CD4-positive, alpha-beta T cell (primary cell): ENCODE measurements around the gene MFSD6. TPM values are rescaled to one million over a fixed set of nuclear protein-coding genes. Genes with fewer than 3 reads are reported as not detected.

ENCODE experiments used
- ATAC-seq: fragments of 200-7000 bp; cut with Tn5 transposase; one replicate; pipeline ENCODE4 v1.10.0; 2022; ENCODE audit warnings: mild to moderate bottlenecking; ENCODE audit not compliant: poor library complexity
- CTCF ChIA-PET: fragments of 350-600 bp; sonication (Branson Sonifier 250); formaldehyde crosslinking; loops from one replicate; lab custom pipeline; 2021; ENCODE audit warnings: antibody characterized with exemption, inconsistent platforms; lab: Charles Lee
- POLR2A ChIA-PET: fragments of 350-600 bp; sonication (Branson Sonifier 250); formaldehyde crosslinking; loops from one replicate; lab custom pipeline; 2021; ENCODE audit warnings: antibody characterized with exemption, inconsistent platforms; lab: Charles Lee
- DNase-seq, 14 experiments: peaks; one replicate each; pipeline ENCODE4 v3.0.0-alpha.2; 2013 to 2020; ENCODE audit warnings: mixed read lengths in 2 of 14
- H3K27ac ChIP-seq, 2 donors: one replicate each; pipeline versions ENCODE4 v1.5.1 to v1.7.0; 2013; ENCODE audit warnings: low read length in 2 of 2, low read depth in 1 of 2, mild to moderate bottlenecking in 1 of 2
- H3K27me3 ChIP-seq, 2 experiments: 1 replicate in 1 of 2; 2 replicates in 1 of 2; pipeline versions ENCODE4 v1.6.1 to v1.7.0; 2013; ENCODE audit warnings: low read length in 2 of 2, control low read depth in 1 of 2, mild to moderate bottlenecking in 1 of 2, moderate library complexity in 1 of 2; ENCODE audit not compliant: insufficient read depth in 2 of 2, control insufficient read depth in 1 of 2
- H3K36me3 ChIP-seq: one replicate; pipeline ENCODE4 v1.6.1; 2013; ENCODE audit warnings: low read length, control low read depth; ENCODE audit not compliant: insufficient read depth
- H3K4me1 ChIP-seq: one replicate; pipeline ENCODE4 v1.6.1; 2013; ENCODE audit warnings: low read length, control low read depth; ENCODE audit not compliant: insufficient read depth
- H3K4me3 ChIP-seq: one replicate; pipeline ENCODE4 v1.5.1; 2013; ENCODE audit warnings: mild to moderate bottlenecking, low read length, moderate library complexity
- H3K9me3 ChIP-seq, 2 experiments: 1 replicate in 1 of 2; 2 replicates in 1 of 2; pipeline versions ENCODE4 v1.6.1 to v1.7.0; 2013; ENCODE audit warnings: low read length in 2 of 2, mild to moderate bottlenecking in 2 of 2, control low read depth in 1 of 2, moderate library complexity in 1 of 2; ENCODE audit not compliant: control insufficient read depth in 1 of 2, insufficient read depth in 1 of 2
- H3K27ac Mint-ChIP-seq: one replicate; pipeline ENCODE4 v1.8.0; 2020; ENCODE audit warnings: mixed read lengths
- H3K27me3 Mint-ChIP-seq: one replicate; pipeline ENCODE4 v1.8.0; 2021; ENCODE audit warnings: mixed read lengths
- H3K36me3 Mint-ChIP-seq: one replicate; pipeline ENCODE4 v1.8.0; 2021; ENCODE audit warnings: low read depth, mixed read lengths
- H3K4me1 Mint-ChIP-seq: one replicate; pipeline ENCODE4 v1.8.0; 2021; ENCODE audit warnings: low read depth, mixed read lengths
- H3K4me3 Mint-ChIP-seq: one replicate; pipeline ENCODE4 v1.8.0; 2020; ENCODE audit warnings: mild to moderate bottlenecking, mixed read lengths
- H3K9me3 Mint-ChIP-seq: one replicate; pipeline ENCODE4 v1.8.0; 2020; ENCODE audit warnings: mixed read lengths
- intact Hi-C, 2 experiments: fragments of 100-400 bp; cut with DNase I in 1 of 2; cut with micrococcal nuclease in 1 of 2; formaldehyde crosslinking; loops; one replicate each; pipeline versions ENCODE4 v1.15.1 to v1.9.0; 2023 to 2025; cut with DNase I, micrococcal nuclease
- total RNA-seq, 174 experiments: library from RNA in 2 of 174; stranded (reverse) in 2 of 174; gene quantifications; one replicate each; pipeline ENCODE4 v1.2.3 and lab custom pipeline; 2021 to 2026
- TF ChIP-seq, protein P1 (sequence below): fragments of 200-600 bp; IDR thresholded peaks from one replicate; pipeline ENCODE4 v1.8.0; 2022; ENCODE audit warnings: antibody characterized with exemption, mild to moderate bottlenecking

MFSD6 gene
- total RNA-seq, 2 experiments from 2014 or later = 41.2 to 47.8 TPM

DNA sequence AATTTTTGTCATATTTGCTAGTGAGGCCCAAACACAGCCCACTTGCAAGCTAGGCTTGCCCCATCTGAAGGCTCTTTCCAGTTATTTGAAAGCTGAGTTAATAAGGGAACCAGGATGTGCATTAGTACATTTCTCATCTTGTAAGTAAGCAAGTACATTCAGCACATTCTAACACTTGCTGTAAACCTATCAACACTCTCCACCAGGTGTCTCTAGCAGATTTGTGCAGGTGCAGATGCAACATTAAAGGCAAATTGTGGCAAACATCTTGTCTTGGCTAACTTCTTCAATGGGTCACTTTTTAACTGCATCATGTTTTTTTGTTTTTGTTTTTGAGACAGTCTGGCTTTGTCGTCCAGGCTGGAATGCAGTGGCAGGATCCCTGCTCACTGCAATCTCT is 25.3 kb upstream of the MFSD6 start:
- CTCF ChIA-PET = interaction anchor here (0.6 to 1.2 kb wide), 4 partner anchors 27 to 266 kb away, joined by 3 to 4 read pairs (median 4); partner anchors contain the start of gene NAB1
- DNase-seq = peak in 8 of 14 experiments; percentile 8 to 81 (median 39)
- Mint-ChIP-seq H3K9me3 (no peaks in the 10 kb centered on the region), H3K36me3 (no peaks in the 10 kb centered on the region), H3K27me3 (no peaks in the 10 kb centered on the region), H3K4me1 (peaks cover 4% of the 10 kb centered on the region), H3K4me3 (no peak overlapping the region), H3K27ac (no peak overlapping the region)
- no peaks in the 10 kb centered on the region for H3K9me3 ChIP-seq
- no peak overlapping the region for H3K4me3 ChIP-seq
- H3K4me1 ChIP-seq = no peaks in the 10 kb centered on the region
- POLR2A ChIA-PET = interaction anchor here (0.7 to 1.0 kb wide), 2 partner anchors 298 to 333 kb away, joined by 3 read pairs; no protein-coding TSS in a partner anchor
- TF ChIP-seq, protein P1, sequence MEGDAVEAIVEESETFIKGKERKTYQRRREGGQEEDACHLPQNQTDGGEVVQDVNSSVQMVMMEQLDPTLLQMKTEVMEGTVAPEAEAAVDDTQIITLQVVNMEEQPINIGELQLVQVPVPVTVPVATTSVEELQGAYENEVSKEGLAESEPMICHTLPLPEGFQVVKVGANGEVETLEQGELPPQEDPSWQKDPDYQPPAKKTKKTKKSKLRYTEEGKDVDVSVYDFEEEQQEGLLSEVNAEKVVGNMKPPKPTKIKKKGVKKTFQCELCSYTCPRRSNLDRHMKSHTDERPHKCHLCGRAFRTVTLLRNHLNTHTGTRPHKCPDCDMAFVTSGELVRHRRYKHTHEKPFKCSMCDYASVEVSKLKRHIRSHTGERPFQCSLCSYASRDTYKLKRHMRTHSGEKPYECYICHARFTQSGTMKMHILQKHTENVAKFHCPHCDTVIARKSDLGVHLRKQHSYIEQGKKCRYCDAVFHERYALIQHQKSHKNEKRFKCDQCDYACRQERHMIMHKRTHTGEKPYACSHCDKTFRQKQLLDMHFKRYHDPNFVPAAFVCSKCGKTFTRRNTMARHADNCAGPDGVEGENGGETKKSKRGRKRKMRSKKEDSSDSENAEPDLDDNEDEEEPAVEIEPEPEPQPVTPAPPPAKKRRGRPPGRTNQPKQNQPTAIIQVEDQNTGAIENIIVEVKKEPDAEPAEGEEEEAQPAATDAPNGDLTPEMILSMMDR = peak; percentile 68
- ATAC-seq = peak; percentile 94
- intact Hi-C loops = loop anchor here (1.0 to 10.0 kb wide), 5 partner anchors 102 to 421 kb away; no protein-coding TSS in a partner anchor
- no peak overlapping the region for H3K27ac ChIP-seq
- H3K27me3 ChIP-seq = no peaks in the 10 kb centered on the region
- no peaks in the 10 kb centered on the region for H3K36me3 ChIP-seq

DNA sequence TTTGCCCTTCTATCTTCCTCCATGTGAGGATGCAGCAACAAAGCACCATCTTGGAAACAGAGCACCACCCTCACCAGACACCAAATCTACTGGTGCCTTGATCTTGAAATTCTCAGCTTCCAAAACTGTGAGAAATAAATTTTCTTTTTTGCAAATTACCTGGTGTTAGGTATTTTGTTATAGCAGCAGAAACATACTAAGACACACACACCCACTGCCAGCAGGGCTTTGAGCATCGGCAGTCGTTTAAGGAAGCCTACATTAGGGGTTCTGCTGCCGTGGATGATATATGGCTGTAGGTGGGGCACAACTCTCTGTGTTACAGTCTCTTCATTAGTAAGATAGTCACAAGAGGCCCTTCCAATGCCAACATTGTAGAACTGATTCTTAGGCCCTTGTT is 20.7 kb upstream of the MFSD6 start:
- Mint-ChIP-seq H3K9me3 (no peaks in the 10 kb centered on the region), H3K4me1 (peaks cover 4% of the 10 kb centered on the region), H3K27ac (no peak overlapping the region), H3K27me3 (peaks cover 5% of the 10 kb centered on the region), H3K4me3 (no peak overlapping the region), H3K36me3 (no peaks in the 10 kb centered on the region)
- no peaks in the 10 kb centered on the region for H3K9me3 ChIP-seq
- ChIA-PET CTCF (no interaction called here), POLR2A (no interaction called here)
- no peaks in the 10 kb centered on the region for H3K4me1 ChIP-seq
- no peak overlapping the region for H3K27ac ChIP-seq
- H3K27me3 ChIP-seq = no peaks in the 10 kb centered on the region
- no peak for ATAC-seq
- TF ChIP-seq, protein P1 = no peak
- intact Hi-C loops = loop anchor here in 1 of 2 experiments (10.0 kb wide), 1 partner anchor 97 kb away; no protein-coding TSS in a partner anchor
- no peaks in the 10 kb centered on the region for H3K36me3 ChIP-seq
- H3K4me3 ChIP-seq = no peak overlapping the region
- no peak for DNase-seq

DNA sequence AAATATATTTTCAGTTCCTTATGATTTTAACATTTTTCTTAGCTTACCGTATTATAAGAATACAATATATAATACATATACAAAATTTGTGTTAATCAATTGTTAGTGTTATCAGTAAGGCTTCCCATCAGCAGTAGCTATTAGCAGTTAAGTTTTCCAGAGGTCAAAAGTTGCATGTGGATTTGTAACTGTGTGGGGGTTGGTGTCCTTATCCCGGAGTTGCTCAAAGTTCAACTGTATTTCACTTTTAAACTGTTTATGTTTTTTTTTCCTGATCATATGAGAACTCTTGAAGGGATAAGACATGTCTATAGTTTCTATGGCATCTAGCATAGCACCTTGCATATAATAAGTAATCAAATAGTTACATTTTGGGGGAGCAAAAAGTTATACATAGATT is 11.9 kb upstream of the MFSD6 start:
- intact Hi-C loops = no loop called here
- no peaks in the 10 kb centered on the region for H3K36me3 ChIP-seq
- H3K27ac ChIP-seq = no peak overlapping the region
- ChIA-PET CTCF (no interaction called here), POLR2A (interaction anchor here (0.9 kb wide), 1 partner anchor 11 kb away, joined by 5 read pairs; no protein-coding TSS in a partner anchor)
- no peaks in the 10 kb centered on the region for H3K4me1 ChIP-seq
- peaks cover 5% of the 10 kb centered on the region for H3K27me3 Mint-ChIP-seq
- H3K36me3 Mint-ChIP-seq = no peaks in the 10 kb centered on the region
- peaks cover 0 to 5% of the 10 kb centered on the region in 2 experiments for H3K9me3 ChIP-seq
- TF ChIP-seq, protein P1 = no peak
- no peaks in the 10 kb centered on the region for H3K27me3 ChIP-seq
- no peaks in the 10 kb centered on the region for H3K4me1 Mint-ChIP-seq
- DNase-seq (no peak), ATAC-seq (no peak)
- H3K4me3 ChIP-seq = no peak overlapping the region
- no peak overlapping the region for H3K4me3 Mint-ChIP-seq
- H3K9me3 Mint-ChIP-seq = no peaks in the 10 kb centered on the region
- no peak overlapping the region for H3K27ac Mint-ChIP-seq
